Stimulated activated CD8-positive, alpha-beta memory T cell treated with anti-CD3 and anti-CD28 coated beads, Interleukin-12 subunit alpha, Interleukin-12 subunit beta, amount 100 ng/mL, for 4 hours (primary cell): ENCODE measurements around the gene CNTN4.
"Not testable (repeated sequence)": the region's sequence is repeated elsewhere in the genome, so short reads cannot be mapped to it uniquely, and the experiment has no call there.

ENCODE experiments used
- DNase-seq: peaks from one replicate; pipeline ENCODE4 v3.0.0-alpha.2; 2020; ENCODE audit warnings: low read depth

The CNTN4 gene

GRCh38 chr3:2098398-2099027, at the start of gene CNTN4:
Gene CNTN4 (plus strand): TSS chr3:2098866.
- no peak for DNase-seq

- no peak for DNase-seq
These were observed 37.3 kb upstream of the CNTN4 start for GRCh38 chr3:2061360-2061759.

- no peak for DNase-seq
These were observed 27.1 kb upstream of the CNTN4 start for GRCh38 chr3:2071531-2071930.

GRCh38 chr3:2078821-2079220, 19.8 kb upstream of the CNTN4 start:
- DNase-seq = no peak

- DNase-seq = no peak
These were observed 15.7 kb upstream of the CNTN4 start for GRCh38 chr3:2082871-2083480.

GRCh38 chr3:2083558-2083957, 15.1 kb upstream of the CNTN4 start:
- not testable (repeated sequence) for DNase-seq

GRCh38 chr3:2090095-2090911, 8.4 kb upstream of the CNTN4 start:
- no peak for DNase-seq

- no peak for DNase-seq
These were observed 5.9 kb upstream of the CNTN4 start for GRCh38 chr3:2092758-2093157.

GRCh38 chr3:2094941-2095340, 3.7 kb upstream of the CNTN4 start:
- DNase-seq = no peak

GRCh38 chr3:2096216-2096615, 2.5 kb upstream of the CNTN4 start:
- no peak for DNase-seq

GRCh38 chr3:2097641-2098191, 950 bp upstream of the CNTN4 start:
- no peak for DNase-seq

- DNase-seq = no peak
These were observed 484 bp downstream of the CNTN4 start for GRCh38 chr3:2099028-2099671.

GRCh38 chr3:2099779-2100191, 1.1 kb downstream of the CNTN4 start:
- no peak for DNase-seq

GRCh38 chr3:2106438-2106837, 7.8 kb downstream of the CNTN4 start:
- DNase-seq = no peak

- no peak for DNase-seq
These were observed 12.0 kb downstream of the CNTN4 start for GRCh38 chr3:2110597-2111117.

- DNase-seq = no peak
These were observed 16.1 kb downstream of the CNTN4 start for GRCh38 chr3:2114617-2115275.

GRCh38 chr3:2130726-2131125, 32.1 kb downstream of the CNTN4 start:
- no peak for DNase-seq

- DNase-seq = no peak
These were observed 34.5 kb downstream of the CNTN4 start for GRCh38 chr3:2133146-2133545.

- DNase-seq = no peak
These were observed 39.0 kb downstream of the CNTN4 start for GRCh38 chr3:2137651-2138050.

- DNase-seq = no peak
These were observed 42.8 kb downstream of the CNTN4 start for GRCh38 chr3:2141482-2141881.

GRCh38 chr3:2148561-2149340, 50.1 kb downstream of the CNTN4 start:
- DNase-seq = no peak
